AG10803 (cell line): ENCODE measurements around the gene HYAL3.
A peak's percentile ranks its signal among the peaks of the same experiment; 100 is the strongest.

Source experiments
- DNase-seq: peaks from one replicate; pipeline ENCODE4 v3.0.0; 2010; ENCODE audit warnings: low read depth
- H3K4me3 ChIP-seq: 2 replicates; pipeline ENCODE4 v1.5.1; 2011; ENCODE audit warnings: mild to moderate bottlenecking, low read length, control low read depth
- CTCF ChIP-seq: conservative IDR thresholded peaks from 2 replicates; pipeline ENCODE4 v1.5.1; 2011; ENCODE audit warnings: mild to moderate bottlenecking, low read length, control low read depth, inconsistent platforms

The HYAL3 gene

GRCh38 chr3:50336452-50337174 is 37.4 kb upstream of the HYAL3 start:
- peak; percentile 25 for DNase-seq
- peak overlapping the region; percentile 94 for H3K4me3 ChIP-seq
- TF ChIP-seq CTCF, result no peak; the same call in 1 of the 2 replicates

GRCh38 chr3:50334339-50335075 is 35.3 kb upstream of the HYAL3 start:
- TF ChIP-seq CTCF, result no peak
- DNase-seq, result no peak
- no peak overlapping the region; the same call in 1 of the 2 replicates for H3K4me3 ChIP-seq

GRCh38 chr3:50333744-50334328 is 34.6 kb upstream of the HYAL3 start:
- peak; percentile 74 for DNase-seq
- TF ChIP-seq CTCF, result no peak
- no peak overlapping the region; the same call in 1 of the 2 replicates for H3K4me3 ChIP-seq

- no peak for DNase-seq
- no peak for TF ChIP-seq CTCF
- no peak overlapping the region for H3K4me3 ChIP-seq
These were observed 32.2 kb upstream of the HYAL3 start for GRCh38 chr3:50331364-50331907.

GRCh38 chr3:50330330-50330729 is 31.1 kb upstream of the HYAL3 start:
- no peak overlapping the region for H3K4me3 ChIP-seq
- TF ChIP-seq CTCF, result no peak
- DNase-seq, result no peak

GRCh38 chr3:50327943-50328691 is 28.9 kb upstream of the HYAL3 start, which contains the start of gene TUSC2:
Gene TUSC2 (minus strand): TSS chr3:50328223. CDS start chr3:50328099, 124 bp downstream.
- peak within 1 kb of the TSS; percentile 80 for H3K4me3 ChIP-seq
- DNase-seq, result peak; percentile 94
- TF ChIP-seq CTCF, result no peak
